Ovary (tissue), 3 donors: ENCODE data around the gene CDHR3.

Experiments used
- CTCF ChIP-seq, 3 donors: fragments of 450-650 bp in 2 of 3; fragments of 200-600 bp in 1 of 3; IDR thresholded peaks; one replicate each; pipeline versions ENCODE4 v1.5.1 to v1.8.0; 2016 to 2022; ENCODE audit warnings: antibody characterized with exemption in 3 of 3, mild to moderate bottlenecking in 1 of 3
- POLR2A ChIP-seq: fragments of 450-650 bp; IDR thresholded peaks from one replicate; pipeline ENCODE4 v1.6.1; 2017; ENCODE audit warnings: antibody characterized with exemption, mild to moderate bottlenecking, moderate library complexity
- donor health status: DM: no; HTN: no; CAD: no.

- TF ChIP-seq CTCF (IDR thresholded peaks at IDR 0.05) (no peak), POLR2A (no peak)
Observed at GRCh38 chr7:105974471-105974870, 11.4 kb downstream of the CDHR3 start.
